Hippocampal formation (tissue), 2 donors: ENCODE measurements around the gene CARMIL1.
"Not testable (repeated sequence)": the region's sequence is repeated elsewhere in the genome, so short reads cannot be mapped to it uniquely, and the experiment has no call there.

ENCODE experiments used
- DNase-seq, 2 donors: peaks; one replicate each; lab custom pipeline; 2025; lab: John Stamatoyannopoulos, UW

The CARMIL1 gene

DNA sequence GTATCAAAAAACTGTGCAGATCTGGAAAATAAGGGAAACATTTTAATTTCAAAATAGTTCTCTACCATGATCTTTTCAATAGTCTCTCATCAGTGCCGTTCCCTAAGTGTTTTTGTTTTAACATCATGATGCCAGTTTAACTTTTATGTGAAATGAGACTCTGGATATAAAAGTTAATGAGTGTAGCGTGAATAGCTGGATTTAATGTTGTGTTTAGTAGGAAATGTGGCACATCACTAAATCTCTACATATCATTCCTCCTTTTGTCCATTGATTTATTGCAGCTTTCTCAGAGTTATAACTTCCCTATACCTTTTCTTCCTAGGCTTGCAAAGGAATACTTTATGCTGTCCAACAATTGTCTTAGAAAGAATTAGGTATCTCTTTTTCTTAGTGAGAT, 291.4 kb downstream of the CARMIL1 start:
- no peak for DNase-seq

DNA sequence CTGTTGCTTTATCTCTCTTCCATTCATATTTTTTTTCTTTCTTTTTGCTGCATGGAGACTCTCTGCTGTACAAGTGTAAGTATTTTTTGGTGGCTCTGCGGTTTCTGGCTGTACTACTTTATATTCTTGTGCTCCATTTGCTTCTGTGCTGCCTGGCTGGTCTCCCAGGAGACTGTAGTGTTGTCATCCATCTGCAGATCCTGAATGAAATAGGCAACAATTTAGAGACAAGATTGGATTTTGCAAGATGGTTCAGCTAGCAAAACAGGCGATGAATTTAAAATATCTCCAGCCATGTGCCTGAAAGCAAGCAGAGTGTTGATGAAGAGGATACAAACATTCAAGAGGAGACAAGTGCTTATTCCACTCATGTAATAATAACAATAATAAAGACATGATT, 297.7 kb downstream of the CARMIL1 start:
- peak; percentile 26 to 76 for DNase-seq

DNA sequence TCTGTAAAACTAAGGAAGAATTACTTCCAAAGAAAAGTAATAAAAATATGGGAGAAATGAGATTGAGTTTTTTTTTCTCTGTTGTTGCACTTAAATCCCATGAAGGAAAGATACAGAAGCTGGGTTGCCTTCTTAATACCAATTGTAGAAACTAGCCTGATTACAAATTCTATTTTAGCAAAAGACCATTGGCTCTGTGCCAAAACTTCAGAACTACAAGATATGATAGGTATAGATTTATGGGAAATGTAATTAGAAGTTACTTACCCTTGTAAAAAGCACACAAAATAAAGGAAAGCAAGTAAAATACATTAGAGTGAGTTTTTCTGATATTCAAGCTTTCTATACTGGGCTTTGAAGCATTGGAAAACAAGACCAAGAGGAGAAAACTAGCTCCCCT, 299.4 kb downstream of the CARMIL1 start:
- no peak for DNase-seq

DNA sequence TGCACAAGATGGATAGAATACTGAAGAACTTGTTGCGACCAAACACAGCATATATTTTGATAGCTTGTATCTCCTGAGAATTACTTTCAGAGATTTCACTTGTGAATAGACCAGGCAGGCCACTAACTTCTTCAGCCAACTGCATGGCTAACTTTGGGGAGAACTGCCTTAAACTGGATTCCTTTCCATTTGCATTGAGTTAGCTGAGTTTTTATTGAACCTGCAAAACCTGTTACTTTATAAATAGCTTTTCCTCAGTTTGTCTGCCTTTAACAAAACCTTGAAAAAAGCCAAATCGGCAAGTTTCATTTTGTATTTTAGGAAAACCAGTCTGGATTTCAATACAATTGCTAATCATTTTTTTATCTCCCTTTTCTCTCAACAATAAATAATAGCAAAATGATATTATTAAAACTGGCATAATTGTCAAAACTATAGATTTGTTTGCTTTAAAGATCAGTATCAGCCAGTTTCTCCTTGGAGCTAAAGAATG, 300.3 kb downstream of the CARMIL1 start:
- no peak for DNase-seq

DNA sequence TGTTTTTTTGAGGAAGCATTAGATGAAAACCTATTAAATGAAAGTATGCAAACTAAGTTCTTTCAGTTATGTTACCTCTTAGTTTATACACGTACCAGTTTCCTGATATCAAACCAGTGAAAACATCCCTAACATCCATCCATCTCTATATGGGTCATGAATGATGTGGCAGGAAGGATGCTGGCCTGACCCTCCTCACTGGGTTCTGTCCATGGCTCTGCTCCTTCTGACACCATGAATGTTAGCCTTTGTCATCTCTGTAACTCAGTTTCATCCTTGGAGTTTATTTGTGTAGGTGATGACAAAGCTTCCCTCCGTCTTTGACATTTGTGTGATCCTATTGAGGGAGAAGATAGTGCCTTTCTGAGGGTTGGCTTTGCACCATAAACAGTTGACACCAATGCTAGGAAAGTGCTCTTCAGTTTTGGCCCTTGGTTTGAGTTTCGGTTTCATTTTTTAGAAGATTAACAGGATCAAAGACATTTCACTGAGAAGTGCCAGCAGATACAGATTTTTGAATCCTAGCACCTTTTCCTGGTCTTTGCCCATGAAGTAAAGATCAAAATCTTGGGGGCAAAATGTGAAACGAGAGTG, 300.8 kb downstream of the CARMIL1 start:
- no peak for DNase-seq

DNA sequence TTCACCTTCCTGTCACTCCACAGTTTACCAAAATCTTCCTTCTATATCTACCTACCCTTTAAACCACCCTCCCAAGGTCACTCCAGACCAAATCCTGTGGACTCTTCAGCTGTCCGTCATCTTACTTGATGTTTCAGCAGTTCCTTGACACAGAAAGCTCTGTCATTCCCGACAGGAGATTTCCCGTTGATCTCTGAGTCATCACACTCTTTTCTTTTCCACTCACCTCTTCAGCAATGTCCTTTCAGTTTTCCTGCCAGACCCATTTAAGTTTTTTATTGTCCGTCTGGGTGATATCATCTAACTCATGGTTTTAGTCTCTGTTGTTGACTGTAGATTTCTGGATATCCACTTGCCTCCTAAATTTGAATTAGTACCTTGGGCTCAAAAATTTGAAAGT, 302.9 kb downstream of the CARMIL1 start:
- no peak for DNase-seq

- no peak for DNase-seq
Observed at GRCh38 chr6:25583099-25583498, 303.9 kb downstream of the CARMIL1 start.

DNA sequence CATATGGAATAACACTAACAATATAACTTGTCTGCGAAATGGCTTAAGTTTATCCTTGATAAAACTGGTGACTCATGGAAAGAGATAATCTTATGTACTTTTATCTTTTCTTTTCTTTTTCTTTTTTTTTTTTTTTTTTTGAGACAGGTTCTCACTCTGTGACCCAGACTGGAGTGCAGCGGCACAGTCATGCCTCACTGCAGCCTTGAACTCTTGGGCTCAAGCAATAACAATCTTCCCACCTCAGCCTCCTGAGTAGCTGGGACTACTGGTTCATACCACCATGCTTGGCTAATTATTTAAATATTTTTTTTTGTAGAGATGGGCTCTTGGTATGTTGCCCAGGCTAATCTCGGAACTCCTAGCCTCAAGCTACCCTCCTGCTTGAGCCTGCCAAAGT, 304.7 kb downstream of the CARMIL1 start:
- DNase-seq = no peak

DNA sequence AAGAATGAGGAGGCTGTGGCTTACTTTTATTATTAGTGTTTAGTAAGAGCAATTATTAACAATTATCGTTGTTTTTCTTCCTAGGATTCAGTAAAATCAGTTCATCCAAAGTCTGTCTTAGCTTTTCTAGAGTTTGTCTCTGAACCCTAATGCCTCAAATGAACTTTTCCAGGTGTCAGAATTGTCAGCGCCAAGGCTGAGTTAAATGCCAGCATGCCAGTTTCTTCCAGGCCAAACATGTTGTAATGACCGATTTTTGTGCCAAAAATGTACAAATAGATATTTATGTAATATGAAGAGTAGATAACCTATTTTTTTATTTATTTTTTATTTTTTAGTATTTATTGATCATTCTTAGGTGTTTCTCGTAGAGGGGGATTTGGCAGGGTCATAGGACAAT, 306.1 kb downstream of the CARMIL1 start:
- no peak for DNase-seq

GRCh38 chr6:25586119-25586518, 306.9 kb downstream of the CARMIL1 start:
- DNase-seq = not testable (repeated sequence)

DNA sequence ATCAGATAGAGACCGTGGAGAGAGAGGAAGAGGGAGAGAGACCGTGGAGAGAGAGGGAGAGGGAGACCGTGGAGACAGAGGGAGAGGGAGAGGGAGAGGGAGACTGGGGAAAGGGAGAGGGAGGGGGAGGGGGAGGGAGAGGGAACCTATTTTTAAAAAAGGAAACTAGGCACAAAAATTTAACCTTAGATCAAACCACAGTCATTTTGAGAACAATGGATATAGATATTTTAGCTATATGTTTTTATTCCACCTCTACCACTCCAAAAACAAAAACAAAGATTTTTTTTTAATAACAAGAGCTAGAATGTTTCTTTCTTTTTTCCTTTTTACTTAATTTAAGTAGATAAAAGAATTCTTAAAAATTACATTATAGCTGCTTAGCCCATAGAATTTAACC, 307.8 kb downstream of the CARMIL1 start:
- no peak for DNase-seq

GRCh38 chr6:25590986-25591385, 311.8 kb downstream of the CARMIL1 start:
- DNase-seq = no peak

- no peak for DNase-seq
Observed at GRCh38 chr6:25596928-25597818, 318.0 kb downstream of the CARMIL1 start.

DNA sequence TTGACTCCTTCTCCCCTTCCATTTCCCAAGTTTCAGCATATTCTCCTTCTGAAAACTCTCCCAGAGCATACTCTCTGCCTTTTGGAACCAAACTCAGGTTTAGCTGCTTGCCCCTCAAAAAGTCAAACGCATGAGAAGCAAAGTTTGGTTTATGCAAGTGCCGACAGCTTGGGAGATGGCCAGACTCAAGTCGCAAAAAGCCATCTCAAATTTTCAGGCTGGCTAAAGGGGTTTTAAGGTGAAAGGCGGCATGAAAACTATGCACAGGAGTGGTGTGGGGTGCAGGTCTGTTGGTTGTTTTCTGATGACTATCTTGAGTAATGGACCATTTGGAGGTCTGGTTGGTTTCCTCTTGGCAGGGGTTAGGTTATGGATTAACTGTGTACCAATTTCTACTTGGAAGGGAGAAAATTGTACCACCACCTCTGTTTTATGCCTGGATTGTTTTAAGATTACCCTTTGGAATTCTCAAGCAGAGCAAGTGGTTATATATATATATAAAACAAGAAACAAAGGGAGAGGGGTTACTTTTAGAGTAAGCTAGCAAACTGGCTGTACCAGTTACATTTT, 320.4 kb downstream of the CARMIL1 start:
- DNase-seq = no peak

DNA sequence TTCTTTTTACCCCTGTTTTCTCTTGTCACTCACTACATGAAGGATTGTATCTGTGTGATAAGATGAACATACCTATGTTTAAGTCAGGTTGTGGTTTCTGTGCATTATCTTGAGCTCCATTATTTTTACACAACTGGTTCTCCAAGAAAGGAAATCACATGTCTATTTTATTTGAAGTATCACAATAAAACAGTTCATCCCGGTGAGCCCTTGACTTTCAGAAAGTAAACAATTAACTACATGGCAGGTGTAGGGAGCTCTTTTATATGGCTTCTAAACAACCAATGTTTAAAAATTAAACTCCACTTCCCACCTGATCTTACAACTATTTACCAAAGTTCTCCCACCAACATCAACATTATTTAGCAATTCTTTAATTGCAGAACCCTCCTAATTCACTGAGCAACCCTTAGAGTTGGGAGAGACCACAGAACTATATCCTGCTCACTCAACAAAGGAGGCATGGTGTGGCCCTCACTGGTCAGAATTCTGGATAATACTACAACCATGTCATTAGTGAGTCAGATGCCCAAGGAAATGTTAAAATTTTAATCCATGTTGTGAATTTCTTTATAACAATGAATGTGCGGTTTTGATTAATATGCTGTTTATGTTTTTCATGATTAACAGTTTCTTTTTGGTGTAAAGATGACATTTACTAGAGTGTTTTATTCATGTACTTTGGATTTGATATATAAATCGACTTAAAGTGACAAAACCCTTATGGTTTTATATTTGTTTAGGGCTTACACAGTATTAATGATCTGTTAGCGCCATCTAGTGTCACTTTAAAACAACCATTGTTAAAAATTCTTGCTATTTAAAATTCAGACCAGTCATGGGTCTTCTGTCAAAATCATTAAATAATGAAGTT, 322.9 kb downstream of the CARMIL1 start:
- DNase-seq = peak in 1 of 2 donors; percentile 67

- no peak for DNase-seq
Observed at GRCh38 chr6:25602674-25602982, 323.5 kb downstream of the CARMIL1 start.

DNA sequence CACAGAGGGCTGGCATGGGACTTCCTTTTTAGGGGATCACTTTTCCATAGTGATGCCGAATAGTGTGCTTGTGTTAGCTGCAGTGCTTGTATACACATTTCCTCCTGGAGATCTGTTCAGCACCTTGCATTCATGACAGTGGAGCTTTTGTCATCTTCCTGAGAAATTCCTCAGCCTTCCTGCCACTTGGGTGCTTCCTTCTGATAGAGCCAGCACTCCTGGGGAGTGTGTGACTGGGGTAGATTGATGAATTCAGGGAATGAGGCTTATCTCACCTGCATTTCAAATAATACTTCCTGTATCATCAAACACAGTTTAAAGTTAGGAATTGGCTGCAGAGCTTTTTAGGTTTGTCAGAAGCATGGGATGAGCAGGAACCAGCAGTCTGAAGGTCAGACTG, 324.1 kb downstream of the CARMIL1 start:
- no peak for DNase-seq

DNA sequence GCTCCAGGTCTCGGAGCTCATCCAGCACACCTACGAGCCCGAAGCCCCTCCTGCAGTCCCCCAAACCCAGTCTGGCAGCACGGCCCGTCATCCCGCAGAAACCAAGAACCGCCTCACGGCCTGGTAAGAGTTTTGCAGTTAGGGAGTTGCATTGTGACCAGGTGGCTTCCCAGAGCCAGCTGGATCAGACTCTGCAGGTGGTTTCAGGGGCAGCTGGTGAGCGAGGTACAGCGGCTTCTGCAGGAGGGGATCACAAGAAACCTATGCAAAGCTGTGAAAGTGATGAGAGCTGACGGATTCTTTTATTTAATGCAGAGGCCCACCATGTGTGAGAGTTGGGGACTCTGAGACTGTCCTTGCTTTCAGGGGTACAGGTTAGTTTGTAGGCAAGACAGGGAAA, 327.0 kb downstream of the CARMIL1 start:
- DNase-seq = no peak

DNA sequence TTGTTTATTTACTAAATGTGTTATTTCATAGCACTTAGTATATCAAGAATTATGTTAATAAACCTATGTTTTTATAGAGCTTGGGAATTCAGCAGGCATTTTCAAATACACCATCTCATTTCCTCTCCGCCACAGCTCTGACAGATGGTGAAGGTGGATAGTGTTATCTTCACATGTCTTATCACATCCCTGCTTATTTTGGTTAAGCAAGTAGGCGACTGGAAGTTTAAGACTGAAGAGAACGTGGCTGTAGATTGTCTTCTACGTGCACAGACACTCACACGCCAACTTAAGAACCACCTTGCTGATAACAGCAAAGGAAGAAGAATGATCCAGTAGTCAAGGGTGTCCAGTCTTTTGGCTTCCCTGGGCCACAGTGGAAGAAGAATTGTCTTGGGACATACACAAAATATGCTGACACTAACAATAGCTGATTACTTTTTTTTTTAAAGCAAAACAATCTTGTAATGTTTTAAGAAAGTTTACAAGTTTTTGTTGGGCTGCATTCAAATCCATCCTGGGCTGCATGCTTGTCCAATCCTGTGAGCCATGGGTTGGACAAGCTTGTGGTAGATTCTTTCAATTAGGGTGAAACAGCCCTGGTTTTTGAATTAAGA, 329.5 kb downstream of the CARMIL1 start:
- DNase-seq = no peak

GRCh38 chr6:25612666-25613065, 333.5 kb downstream of the CARMIL1 start:
- no peak for DNase-seq

GRCh38 chr6:25613415-25613814, 334.2 kb downstream of the CARMIL1 start:
- no peak for DNase-seq

GRCh38 chr6:25614052-25614451, 334.9 kb downstream of the CARMIL1 start:
- DNase-seq = no peak
